HG03097 (cell line): ENCODE data around the gene DIRAS2.
"Not testable (repeated sequence)": the region's sequence is repeated elsewhere in the genome, so short reads cannot be mapped to it uniquely, and the experiment has no call there.

Source experiments
- ATAC-seq: cut with Tn5 transposase; IDR thresholded peaks from one replicate; pipeline ENCODE4 v1.9.1; 2021; ENCODE audit not compliant: unreplicated experiment, low FRiP score

DIRAS2 gene, protein sequence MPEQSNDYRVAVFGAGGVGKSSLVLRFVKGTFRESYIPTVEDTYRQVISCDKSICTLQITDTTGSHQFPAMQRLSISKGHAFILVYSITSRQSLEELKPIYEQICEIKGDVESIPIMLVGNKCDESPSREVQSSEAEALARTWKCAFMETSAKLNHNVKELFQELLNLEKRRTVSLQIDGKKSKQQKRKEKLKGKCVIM

DNA sequence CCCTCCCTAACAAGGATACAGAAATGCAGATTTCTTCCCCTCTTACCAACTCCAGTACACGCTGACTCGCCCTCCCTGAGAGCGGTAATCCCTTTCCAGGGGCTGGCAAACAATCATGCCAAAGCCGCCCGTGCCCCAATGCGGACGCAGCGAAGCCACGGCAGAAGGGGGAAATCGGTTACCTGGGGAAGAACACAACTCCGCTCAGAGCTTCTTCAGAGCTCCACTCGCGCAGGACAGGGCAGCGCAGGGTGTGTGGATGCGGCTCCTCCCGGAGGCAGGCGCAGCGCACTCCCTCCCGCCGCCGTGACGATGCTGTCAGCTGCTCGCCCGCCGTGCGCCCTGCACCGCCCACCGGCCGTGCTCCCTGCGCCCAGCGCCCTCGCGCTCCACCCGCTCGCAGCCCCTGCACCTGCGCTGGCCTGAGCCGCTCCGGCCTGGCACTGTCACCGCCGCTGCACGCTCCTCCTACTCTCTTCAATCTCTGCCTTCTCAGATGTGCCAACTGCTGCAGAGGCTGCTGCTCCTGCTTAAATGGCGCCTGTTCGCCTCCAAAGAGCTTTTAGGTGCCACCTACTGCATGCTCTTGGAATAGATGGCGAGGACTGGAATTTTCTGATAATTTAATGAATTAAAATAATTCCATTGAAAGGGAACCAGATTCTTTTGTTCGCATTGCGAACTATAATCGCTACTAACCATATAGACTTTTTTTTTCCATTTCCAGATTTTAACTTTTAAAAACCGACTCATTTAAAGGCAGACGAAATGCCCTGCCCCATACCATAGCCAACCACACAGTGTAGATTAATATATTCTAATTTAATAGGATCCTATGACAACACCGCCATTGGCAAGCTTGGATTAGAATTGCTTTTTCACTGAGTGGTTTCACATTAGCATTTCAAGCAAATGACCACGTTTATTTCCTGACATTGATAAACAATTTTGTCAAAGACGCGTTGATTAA is at the start of gene DIRAS2:
Gene DIRAS2 (minus strand): TSS at position 255 of the 970 bp plus-strand sequence. CDS start 28,997 bp downstream, outside the sequence.
- ATAC-seq: no peak

DNA sequence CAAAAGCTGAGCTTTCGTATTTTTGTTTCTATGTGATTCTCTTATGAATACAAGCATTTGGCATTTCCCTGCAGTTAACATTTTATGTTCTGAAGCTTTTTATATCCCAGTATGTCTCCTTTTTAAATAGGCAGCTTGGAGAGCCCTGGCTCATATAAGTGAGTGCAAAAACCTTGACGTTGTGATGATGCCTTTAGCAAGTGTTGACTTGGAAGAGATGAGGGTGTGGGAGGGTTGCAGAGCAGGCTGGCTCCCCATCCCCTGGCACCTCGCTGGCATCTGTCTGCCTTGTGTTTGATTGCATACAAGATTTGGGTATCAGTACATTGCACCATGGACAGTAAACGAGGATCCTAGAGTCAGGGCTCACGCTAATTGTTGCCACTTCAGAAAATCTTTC is 42.1 kb upstream of the DIRAS2 start:
- ATAC-seq: no peak

DNA sequence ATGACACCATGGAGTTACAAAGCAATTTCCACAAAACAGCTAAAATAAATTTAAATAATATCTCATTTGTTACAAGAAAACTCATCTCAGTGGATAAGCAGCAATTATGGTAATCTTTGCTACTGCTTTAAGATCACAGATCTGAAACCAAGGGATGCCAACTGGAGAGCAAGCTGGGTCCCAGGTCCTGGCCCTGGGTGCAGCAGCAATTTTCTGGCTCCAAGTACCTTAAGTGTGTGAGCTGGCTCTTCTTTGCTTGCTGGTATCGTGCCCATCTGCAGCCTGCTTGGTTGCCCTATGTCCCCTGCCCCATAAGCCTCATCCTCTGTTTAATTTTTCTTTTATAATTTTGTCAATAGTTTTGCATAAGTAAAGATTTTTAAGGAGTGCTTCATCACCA is 41.5 kb upstream of the DIRAS2 start:
- no peak for ATAC-seq

DNA sequence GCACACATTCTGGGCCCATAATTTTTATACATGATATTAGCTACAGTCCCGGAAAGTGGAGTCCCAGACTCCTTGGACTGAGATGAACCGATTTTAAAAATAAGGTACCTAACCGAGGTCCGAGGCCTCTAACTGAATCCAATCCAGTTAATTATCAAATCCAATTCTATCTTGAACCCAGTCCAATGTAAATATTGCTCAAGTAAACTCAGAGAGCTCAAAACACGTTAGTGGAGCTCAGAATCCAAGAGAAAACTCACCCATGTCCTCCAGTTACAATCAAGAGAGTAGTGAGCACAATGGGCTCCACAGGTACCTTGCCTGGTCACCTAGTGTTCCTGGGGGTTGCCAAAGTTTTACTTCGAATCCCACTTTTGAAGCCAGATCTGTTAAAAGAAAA is 37.9 kb upstream of the DIRAS2 start:
- no peak for ATAC-seq

DNA sequence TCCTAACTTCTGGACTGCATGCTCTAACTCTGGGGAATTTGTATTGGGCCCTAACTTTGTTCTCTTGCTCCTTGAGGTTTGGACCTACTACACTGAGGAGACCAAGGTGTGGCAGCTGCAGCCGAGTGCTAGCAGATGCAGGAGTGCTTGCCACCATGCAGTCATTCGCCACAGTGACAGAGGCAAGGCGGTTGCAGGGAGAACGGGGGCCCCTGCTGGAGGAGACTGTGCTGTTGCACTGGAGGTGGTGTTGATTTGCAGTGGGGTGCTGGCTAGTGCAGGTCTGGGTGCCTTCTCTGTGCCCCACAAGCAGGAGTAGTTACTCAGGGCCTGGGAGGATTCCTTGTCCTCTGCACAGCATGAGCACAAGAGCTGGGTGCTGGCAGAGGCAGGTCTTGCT is 22.4 kb upstream of the DIRAS2 start:
- ATAC-seq: no peak

DNA sequence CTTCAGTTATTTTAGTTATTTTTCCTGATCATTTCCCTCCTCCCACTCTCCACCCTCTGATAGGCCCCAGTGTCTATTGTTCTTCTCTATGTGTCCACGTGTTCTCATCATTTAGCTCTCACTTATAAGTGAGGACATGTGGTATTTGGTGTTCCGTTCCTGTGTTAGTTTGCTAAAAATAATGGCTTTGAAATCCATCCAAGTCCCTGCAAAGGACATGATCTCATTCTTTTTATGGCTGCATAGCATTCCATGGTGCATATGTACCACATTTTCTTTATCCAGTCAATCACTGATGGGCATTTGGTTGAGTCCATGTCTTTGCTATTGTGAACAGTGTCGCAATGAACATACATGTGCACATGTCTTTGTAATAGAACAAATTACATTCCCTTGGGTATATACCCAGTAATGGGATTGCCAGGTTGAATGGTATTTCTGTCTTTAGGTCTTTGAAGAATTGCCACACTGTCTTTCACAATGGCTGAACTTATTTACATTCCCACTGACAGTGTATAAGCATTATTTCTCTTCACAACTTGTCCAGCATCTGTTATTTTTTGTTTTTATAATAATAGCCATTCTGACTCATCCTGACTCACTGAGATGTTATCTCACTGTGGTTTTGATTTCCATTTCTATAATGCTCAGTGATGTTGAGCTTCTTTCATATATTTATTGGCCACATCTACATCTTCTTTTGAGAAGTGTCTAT is 17.2 kb upstream of the DIRAS2 start:
- no peak for ATAC-seq

DNA sequence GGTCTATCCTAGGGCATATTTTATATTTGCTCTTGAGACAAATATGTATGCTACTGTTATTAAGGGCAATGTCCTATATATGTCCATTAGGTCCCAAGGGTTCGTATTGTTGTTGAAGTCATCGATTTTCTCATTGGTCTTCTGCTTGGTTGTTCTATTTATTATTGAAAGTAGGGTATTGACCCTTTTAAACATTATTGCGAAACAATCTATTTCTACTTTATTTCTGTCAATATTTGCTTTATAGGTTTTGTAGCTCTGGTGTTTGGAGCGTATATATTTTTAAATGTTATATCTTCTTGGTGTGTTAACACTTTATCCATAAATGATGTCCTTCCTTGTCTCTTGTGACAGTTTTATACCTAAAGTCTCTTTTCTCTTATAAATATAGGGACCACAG is 16.2 kb upstream of the DIRAS2 start:
- no peak for ATAC-seq

DNA sequence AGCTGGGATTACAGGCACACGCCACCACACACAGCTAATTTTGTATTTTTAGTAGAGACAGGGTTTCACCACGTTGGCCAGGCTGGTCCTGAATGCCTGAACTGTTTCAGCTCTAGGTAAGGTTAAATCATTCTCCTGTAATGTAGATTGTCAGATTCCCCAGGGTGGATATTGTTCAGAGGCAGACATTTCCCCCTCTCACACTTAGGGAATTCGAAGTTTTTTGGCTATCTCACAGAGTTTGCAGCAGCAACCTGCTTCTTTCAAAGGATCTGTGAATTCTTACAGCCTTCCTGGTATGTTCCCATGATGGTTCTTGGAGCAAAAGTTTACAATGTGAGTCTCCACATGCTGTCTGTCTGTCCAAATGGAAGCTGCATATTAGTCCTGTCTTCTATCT is 15.6 kb upstream of the DIRAS2 start:
- no peak for ATAC-seq

DNA sequence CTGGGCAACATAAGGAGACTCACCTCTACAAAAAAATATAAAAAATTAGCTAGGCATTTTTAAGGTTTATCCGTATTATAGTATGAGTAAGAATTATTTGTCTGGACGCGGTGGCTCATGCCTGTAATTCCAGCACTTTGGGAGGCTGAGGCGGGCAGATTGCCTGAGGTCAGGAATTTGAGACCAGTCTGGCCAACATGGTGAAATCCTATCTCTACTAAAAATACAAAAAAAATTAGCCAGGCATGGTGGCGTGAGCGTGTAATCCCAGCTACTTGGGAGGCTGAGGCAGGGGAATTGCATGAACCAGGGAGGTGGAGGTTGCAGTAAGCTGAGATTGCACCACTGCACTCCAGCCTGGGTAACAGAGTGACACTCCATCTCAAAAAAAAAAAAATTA is 14.3 kb upstream of the DIRAS2 start:
- not testable (repeated sequence) for ATAC-seq

DNA sequence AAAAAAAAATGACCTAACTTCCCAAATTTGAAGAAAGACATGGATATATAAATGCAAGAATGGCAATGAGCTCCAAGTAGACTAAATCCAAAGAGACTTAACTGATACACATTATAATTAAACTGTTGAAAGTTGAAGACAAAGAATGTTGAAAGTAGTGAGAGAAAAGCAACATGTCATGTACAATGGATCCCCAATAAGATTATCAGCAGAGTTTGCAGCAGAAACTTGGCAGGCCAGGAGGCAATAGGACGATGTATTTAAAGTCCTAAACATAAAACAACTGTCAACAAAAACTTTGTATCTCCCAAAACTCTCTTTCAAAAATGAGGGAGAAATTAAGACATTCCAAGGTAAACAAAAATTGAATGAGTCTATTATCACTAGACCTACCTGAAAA is 8.6 kb upstream of the DIRAS2 start:
- no peak for ATAC-seq

DNA sequence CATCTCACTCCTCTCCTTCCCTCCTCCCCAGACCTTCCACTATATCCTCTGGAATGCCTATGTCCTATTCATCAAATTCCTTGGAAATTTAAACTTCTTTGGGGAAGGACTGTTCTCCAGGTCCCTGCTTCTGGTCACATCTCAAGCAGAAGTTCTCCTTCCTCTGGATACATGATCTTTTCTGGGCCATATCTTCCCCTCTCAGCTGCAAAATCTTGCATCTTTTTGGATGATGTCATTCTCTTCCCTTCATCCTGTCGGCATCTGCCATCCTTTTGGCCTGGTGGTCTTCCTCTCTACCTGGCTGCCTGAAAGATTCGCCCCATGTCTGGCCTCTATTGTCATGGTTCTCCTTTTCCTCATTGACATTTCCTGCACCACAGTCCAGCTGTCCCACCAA is 5.2 kb upstream of the DIRAS2 start:
- no peak for ATAC-seq

DNA sequence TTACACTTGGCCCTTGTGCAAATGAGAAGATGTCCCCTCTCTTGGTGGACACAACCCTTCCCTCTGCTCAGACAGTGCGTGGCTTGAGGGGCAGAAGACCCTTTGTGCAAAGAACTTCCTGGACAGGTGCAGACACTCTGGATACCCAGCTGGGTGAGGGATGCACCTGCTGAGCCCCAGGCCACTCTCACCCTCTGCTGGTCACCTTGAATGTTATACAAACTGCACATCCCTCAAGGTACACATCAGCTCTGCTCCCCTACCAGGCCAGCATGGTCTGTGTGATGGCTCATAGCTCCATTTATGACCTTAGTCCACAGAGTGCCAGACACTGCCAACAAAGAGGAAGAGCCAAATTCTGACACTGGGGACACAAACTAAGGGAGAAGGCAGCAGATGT is 3.1 kb upstream of the DIRAS2 start:
- ATAC-seq: no peak

DNA sequence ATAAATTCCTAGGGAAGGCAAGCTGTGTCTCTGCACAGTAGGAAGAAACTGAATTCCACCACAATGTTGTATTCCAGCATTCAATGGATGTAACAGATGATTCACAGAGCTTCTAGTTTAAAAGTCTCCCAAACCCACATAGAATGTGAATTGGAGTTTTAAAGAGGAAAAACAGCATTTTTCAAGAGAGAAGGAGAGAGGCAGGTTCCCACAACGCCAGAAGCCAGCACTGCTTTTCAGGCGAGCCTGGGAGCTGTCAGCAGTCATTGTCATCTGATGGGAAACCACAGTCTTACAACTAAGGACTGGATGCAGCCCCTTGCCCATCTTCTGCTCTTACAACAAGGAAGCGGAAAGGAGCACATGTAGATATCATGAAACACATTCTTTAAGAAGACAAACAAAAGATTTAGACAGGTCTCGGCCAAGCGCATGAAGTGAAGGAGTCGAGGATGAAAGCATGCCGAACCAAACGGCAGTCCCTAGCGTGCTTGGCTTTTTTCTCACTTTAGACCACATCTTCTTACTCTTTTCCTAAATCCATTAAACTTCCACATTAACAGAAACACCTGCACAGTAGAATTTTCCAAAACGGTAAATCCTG is 638 bp downstream of the DIRAS2 start:
- no peak for ATAC-seq

DNA sequence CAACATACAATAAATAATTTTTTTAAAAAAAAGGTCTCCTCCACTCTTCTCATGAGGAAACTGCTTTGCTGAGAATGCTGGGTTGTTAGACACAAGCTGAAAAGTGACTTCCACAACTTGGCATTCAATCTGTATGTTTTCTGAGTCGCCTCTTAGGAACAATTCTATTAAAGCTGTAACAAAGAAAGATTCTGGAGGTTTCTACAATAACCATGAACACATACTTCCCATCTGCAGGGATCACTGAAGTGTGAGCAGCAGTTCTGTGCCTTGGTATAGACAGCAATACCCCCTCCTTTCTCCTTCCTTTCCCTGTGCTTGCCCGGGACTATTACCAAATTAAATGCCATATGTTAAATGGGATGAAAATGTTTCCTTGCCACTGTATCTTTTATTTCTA is 1.5 kb downstream of the DIRAS2 start:
- no peak for ATAC-seq

DNA sequence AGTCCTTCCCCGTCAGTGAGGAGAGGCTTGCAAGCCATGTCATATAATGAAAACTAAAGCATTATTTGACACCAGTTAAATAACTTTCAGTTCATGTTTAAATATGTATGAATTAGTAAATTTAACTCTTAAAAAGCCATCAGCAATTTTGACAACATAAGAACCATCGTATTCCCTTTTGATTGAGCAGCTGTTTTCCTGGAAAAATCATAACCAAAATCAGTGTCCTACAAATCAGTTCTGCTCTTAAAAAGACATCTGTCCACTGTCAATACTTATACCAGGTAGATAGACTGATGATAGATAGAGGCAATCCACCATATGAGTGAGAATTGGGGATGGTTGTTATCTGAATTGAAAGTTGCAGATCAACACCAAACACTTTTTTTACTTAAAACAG is 2.3 kb downstream of the DIRAS2 start:
- no peak for ATAC-seq

DNA sequence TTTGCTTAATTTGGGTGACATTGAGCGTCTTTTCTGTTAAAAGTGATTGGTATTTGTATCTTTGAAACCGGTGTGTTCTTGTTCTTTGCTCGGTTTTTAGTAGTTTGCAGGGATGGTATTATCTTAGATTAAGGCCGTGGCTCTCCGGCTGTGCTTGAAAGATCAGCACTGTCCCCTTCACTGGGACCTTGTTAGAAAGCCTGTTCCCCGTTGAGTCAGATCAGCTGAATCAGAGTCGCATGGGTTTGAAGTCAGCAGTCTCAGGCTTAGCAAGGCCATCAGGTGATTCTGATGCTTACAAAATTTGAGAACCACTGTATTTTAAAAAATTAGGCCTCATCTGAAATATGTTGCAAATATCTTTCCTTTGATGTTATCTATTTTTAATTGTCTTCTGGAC is 5.0 kb downstream of the DIRAS2 start:
- ATAC-seq: no peak

DNA sequence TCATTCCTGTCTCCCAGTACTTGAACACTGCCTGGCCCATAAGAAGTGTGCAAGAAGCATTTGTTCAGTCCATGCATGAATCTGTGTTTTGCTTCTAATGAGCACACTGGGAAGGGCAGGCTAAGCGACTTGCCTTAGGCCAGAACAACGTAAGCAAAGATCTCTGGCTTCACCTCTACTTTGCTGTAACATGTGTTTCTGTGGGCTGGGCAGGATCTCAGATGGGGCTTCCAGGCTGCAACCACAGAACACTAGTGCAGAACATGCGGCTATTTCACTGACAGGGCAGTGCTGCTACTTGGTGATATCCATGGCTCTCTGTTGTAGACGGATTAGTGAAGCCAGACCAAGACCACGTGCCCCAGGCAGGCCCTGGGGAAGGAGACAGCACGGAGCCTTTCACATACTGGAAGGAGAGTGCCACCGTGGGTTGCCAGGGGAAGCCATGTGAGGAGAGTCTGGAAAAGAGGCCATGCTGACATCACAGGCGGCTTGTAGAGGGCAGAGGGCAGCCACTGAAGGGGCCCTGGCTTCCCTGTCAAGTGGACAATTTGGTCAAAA is 9.9 kb downstream of the DIRAS2 start:
- no peak for ATAC-seq

DNA sequence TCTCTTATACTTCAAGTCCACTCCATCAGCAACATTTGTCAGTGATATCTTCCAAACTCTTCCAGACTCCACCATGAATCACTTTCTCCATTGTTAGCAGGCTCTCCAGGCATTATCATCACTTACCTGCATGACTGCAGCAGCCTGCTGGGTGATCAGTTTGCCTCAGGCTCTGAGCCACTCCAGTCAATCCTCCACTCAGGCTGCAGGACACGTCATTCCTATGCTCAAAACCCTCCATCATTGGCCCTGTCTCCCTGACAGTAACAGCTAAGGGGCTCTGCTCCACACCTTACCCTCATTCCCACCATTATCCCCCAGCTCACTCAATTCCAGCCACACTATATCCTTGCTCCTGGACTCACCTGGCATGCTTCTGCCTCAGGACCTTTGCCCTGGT is 10.7 kb downstream of the DIRAS2 start:
- ATAC-seq: no peak

DNA sequence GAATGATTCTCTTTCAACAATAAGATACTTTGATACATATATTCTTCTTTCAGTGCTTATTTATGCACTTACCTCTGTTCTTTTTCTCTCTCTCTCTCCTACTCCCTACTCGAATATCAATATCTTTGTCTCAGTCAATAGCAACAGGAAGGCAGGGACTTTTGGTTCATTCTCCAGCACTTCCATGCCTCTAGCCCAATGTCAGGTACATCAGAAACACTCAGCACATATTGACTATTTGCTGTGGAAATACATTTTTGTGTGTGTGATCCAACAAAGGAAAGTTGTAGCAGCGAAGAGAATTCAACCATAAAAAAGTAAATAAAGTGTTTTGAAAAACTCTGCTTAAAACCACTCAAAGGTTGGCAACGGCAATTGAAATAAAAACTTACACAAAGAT is 12.6 kb downstream of the DIRAS2 start:
- no peak for ATAC-seq

DNA sequence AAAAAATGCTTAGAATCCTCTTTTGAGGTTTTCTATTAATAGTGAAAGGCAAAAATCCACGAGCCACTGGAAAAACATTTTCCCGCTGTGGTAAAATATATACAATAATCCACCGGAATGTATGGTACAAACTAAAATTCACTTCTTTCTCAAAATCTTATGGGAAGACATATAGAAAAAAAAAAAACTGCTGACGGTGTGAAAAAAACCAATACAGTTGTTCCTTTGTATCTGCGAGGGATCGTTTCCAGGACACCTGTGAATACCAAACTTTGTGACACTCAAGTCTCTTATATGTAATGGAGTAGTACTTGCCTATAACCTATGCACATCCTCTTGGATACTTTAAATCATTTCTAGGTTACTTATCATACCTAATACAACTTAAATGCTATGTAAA is 13.3 kb downstream of the DIRAS2 start:
- ATAC-seq: no peak

DNA sequence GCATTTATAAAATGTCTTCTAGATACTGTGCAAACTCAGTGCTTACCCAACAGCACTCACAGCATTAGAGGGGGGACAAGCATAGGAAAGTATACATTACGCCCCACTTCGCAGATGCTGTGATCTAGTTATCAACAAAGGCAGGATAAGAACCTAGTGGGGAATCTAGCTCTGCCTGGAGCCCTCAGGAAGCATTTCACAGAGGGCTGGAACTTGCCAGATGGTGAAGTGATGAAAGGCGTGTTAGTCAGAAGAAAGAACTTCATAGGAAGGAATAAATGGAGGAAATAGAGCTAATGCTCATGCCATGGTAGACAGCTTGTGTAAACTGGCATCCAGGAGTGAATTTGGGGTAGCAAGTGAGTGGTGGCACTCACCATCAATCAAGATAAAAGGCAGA is 25.8 kb downstream of the DIRAS2 start:
- no peak for ATAC-seq
